ENCODE results near the gene MAU2. TPM values are rescaled to one million over a fixed set of nuclear protein-coding genes. Genes with fewer than 3 reads are reported as not detected.
"Not testable (repeated sequence)": the region's sequence is repeated elsewhere in the genome, so short reads cannot be mapped to it uniquely, and the experiment has no call there.

The MAU2 gene
- total and polyA plus RNA-seq, 8 donors = 10.6 to 116 (median 35.5) TPM

GRCh38 chr19:19388568-19389555, 68.2 kb downstream of the MAU2 start:
- Histone ChIP-seq H3K36me3 (no peaks in the 10 kb centered on the region), H3K4me3 (no peak overlapping the region), H3K9me3 (no peaks in the 10 kb centered on the region), H3K4me1 (peaks cover 28 to 91% (median 64%) of the 10 kb centered on the region in 4 donors), H3K27me3 (no peaks in the 10 kb centered on the region), H3K27ac (peak overlapping the region in 4 of 5 donors; percentile 22 to 92 (median 48))
- DNase-seq = no peak
- intact Hi-C loops (cut with DNase I; ENCODE audit: low total_unique reads) = no loop called here
- WGBS, 5 donors = 37 to 50% (median 40%) methylated on average over 13 of the region's 13 CpGs
- TF ChIP-seq POLR2A (IDR thresholded peaks at IDR 0.05) = no peak
- TF ChIP-seq POLR2AphosphoS5 (IDR thresholded peaks at IDR 0.05) = no peak
- TF ChIP-seq EP300 (IDR thresholded peaks at IDR 0.05) = no peak
- no peak for TF ChIP-seq CTCF (IDR thresholded peaks at IDR 0.05)

GRCh38 chr19:19389683-19390082, 69.1 kb downstream of the MAU2 start:
- H3K4me3 ChIP-seq; H3K36me3 ChIP-seq; DNase-seq; intact Hi-C loops (cut with DNase I; ENCODE audit: low total_unique reads); H3K9me3 ChIP-seq; H3K27me3 ChIP-seq: not testable (repeated sequence)
- Histone ChIP-seq H3K27ac (peak overlapping the region in 1 of 5 donors; percentile 66), H3K4me1 (peaks cover 24 to 91% (median 63%) of the 10 kb centered on the region in 4 donors)
- 84 to 91% (median 89%) methylated on average over 12 of the region's 12 CpGs for whole genome bisulfite sequencing, 5 donors

DNA sequence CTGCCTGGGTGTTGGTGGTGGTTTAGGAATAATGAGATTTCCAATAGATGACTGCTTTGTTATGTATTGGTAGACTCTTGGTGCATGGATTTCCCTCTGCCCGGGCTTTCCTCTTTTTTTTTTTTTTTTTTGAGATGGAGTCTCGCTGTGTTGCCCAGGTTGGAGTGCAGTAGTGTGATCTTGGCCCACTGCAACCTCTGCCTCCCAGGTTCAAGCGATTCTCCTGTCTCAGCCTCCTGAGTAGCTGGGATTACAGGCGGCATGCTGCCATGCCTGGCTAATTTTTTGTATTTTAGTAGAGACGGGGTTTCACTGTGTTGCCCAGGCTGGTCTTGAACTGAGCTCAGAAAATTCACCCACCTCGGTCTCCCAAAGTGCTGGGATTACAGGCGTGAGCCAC, 73.7 kb downstream of the MAU2 start:
- DNase-seq; H3K9me3 ChIP-seq; intact Hi-C loops (cut with DNase I; ENCODE audit: low total_unique reads); H3K27me3 ChIP-seq; H3K36me3 ChIP-seq; H3K4me3 ChIP-seq: not testable (repeated sequence)
- peaks cover 0 to 66% (median 31%) of the 10 kb centered on the region in 4 donors for H3K4me1 ChIP-seq
- peak overlapping the region in 1 of 5 donors; percentile 25 for H3K27ac ChIP-seq
- 86 to 95% (median 92%) methylated on average over 7 of the region's 7 CpGs for WGBS, 5 donors

DNA sequence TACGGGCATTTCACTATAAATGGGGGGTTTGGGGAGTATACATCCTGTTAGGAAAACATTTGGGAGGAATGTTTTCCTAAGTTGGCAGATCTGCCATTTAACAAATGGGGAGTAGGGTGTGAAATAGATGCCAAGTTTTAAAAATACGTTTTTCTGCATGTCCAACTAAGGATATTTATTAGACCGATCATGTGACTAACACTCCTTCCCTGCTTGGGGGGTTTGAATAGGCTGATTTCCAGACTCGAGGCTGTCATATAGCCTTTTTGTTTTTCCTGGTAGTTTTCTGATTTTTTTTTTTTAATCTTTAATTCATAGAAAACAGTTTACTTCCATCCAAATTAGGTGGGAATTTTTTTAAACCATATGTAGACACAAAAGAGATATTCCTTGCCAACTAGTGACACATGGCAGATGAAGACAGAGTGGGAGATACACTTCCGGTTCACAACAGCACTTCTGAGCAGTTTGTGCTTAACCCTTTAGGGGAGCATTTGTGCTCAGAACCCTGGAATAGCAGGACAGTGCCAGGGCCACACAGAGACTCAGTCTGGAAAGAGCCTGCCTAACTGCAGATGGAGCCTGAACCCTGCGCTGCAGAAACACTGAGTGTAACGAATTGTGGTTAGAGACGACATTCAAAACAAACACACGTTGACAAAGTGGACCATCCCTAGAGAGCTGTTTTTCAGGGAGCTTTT, 79.3 kb downstream of the MAU2 start:
- H3K27me3 ChIP-seq = no peaks in the 10 kb centered on the region
- peaks cover 12 to 46% (median 27%) of the 10 kb centered on the region in 4 donors for H3K4me1 ChIP-seq
- intact Hi-C loops (cut with DNase I; ENCODE audit: low total_unique reads) = no loop called here
- 31 to 43% (median 37%) methylated on average over 9 of the region's 9 CpGs for WGBS, 5 donors
- H3K4me3 ChIP-seq = no peak overlapping the region
- TF ChIP-seq POLR2A (IDR thresholded peaks at IDR 0.05) = no peak
- TF ChIP-seq POLR2AphosphoS5 (IDR thresholded peaks at IDR 0.05) = no peak
- no peak for TF ChIP-seq EP300 (IDR thresholded peaks at IDR 0.05)
- TF ChIP-seq CTCF (IDR thresholded peaks at IDR 0.05) = no peak
- peak overlapping the region in 2 of 5 donors; percentile 2 to 14 for H3K27ac ChIP-seq
- H3K36me3 ChIP-seq = no peaks in the 10 kb centered on the region
- no peak for DNase-seq
- H3K9me3 ChIP-seq = no peaks in the 10 kb centered on the region

DNA sequence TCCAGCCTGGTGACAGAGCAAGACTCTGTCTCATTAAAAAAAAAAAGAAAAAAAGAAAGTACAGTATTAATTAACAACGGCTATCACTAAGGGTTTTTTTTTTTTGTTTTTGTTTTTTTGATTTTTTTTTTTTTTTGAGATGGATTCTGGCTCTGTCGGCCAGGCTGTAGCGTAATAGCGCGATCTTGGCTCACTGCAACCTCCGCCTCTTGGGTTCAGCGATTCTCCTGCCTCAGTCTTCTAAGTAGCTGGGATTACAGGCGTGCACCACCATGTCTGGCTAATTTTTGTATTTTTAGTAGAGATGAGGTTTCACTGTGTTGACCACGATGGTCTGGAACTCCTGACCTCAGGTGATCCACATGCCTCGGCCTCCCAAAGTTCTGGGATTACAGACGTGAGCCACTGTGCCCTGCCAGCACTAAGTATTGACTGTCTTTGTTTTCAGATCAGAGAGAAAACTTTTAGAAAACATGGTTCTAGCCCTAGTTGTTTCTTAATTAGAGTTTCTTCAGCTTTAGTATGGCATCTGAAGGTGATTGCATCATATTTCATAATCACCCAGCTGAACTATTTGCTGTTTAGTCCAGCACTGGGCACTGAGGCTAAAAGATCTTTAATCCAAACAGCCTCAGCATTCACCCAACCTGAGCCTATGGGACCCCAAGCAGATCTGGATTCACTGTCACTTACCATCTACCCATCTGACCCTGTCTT, 82.2 kb downstream of the MAU2 start:
- no peak overlapping the region for H3K4me3 ChIP-seq
- peaks cover 25 to 56% (median 40%) of the 10 kb centered on the region in 4 donors for H3K4me1 ChIP-seq
- H3K27ac ChIP-seq = peak overlapping the region in 2 of 5 donors; percentile 52 to 96
- H3K36me3 ChIP-seq = no peaks in the 10 kb centered on the region
- intact Hi-C loops (cut with DNase I; ENCODE audit: low total_unique reads) = no loop called here
- 83 to 91% (median 87%) methylated on average over 11 of the region's 11 CpGs for WGBS, 5 donors
- TF ChIP-seq POLR2A (IDR thresholded peaks at IDR 0.05) (no peak), POLR2AphosphoS5 (IDR thresholded peaks at IDR 0.05) (no peak), CTCF (IDR thresholded peaks at IDR 0.05) (no peak), EP300 (IDR thresholded peaks at IDR 0.05) (no peak)
- H3K9me3 ChIP-seq = no peaks in the 10 kb centered on the region
- no peaks in the 10 kb centered on the region for H3K27me3 ChIP-seq
- DNase-seq = no peak
